ENCODE measurements around the gene SLC66A2.
"Not testable (repeated sequence)": the region's sequence is repeated elsewhere in the genome, so short reads cannot be mapped to it uniquely, and the experiment has no call there.

SLC66A2 gene

DNA sequence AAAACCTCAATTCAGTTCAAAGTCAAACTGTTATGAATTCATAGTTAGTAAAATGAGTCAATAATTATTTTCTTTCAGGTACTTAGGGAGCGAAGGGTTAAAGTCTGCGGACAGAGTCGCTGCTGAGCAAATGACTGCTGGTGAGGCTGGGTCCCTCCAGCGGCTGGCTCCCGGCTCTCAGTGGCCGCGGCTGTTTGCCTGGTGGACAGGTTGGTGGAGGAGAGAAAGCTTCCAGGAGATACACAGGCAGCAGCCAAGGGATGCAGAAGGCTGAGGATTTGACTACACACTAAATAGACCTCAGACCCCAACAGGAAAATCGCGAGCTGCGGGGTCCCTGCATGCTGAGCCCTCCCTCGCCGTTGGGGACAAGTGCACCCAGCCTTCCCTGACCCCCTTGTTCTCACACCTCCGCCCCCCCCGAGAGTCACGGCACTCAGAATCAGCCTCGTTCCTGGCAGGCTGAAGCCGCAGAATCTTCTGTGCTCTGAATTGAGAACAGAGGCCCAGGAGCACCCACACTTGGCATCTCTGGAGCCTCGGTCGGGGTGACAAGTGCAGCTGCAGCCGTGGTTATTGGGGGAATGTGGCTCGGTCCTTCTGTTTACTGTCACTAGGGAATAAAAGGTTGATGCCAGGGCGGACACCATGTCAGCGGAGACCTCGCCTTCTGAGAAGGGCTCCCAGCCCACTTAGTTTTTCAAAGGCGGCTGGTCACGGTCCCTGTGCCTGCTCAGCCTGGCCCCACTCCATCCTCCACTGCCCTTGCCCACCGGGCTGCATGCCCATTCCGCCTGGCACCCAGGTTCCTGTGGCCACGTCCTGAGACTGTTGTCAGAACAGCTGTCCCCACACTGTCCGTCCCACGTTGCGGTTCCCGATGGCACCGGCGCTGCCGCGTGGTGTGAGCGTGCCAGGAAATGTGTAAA is 74.0 kb downstream of the SLC66A2 start:
- no peak for DNase-seq

DNA sequence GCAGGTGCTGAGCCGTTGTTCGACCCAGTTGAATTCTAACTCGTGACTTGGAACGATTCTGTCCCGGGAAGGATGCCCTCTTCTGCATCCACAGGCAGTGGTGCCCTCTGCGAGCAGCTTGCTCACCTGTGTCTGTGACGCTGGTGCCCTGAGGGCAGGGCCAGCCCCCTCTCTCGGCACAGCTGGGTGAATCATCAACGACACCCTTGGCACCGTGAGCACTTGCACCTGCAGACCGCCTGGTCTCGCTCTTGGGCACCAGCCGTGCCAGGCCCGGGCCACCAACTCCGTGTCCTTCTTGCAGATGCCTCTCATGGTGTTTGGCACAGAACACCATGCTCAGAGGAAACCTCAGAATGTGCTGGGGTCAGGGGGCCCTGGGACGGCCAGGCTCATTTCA is 75.0 kb downstream of the SLC66A2 start:
- no peak for DNase-seq

- DNase-seq, result no peak
Measured at GRCh38 chr18:79875931-79876461, 75.5 kb downstream of the SLC66A2 start.

DNA sequence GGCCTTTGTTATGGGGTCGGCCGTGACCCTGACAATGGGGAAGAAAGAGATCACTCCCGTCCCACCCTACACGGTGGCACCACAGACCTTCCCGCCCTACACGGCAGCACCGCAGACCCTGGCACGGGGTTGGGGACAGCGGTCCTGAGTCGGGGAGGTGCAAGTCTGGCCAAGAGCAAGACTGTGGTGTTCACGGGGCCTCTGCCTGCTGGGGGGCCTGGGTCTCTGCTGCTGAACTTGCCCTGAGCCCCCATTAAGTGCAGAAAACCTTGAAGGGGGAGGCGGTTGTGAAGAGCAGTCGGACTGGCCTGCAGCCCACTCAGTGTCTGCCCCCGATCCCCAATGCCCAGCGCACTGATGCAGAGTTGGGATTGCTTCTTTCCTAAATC is 75.9 kb downstream of the SLC66A2 start:
- no peak for DNase-seq

- DNase-seq, result no peak
Measured at GRCh38 chr18:79874553-79875530, 76.6 kb downstream of the SLC66A2 start.

DNA sequence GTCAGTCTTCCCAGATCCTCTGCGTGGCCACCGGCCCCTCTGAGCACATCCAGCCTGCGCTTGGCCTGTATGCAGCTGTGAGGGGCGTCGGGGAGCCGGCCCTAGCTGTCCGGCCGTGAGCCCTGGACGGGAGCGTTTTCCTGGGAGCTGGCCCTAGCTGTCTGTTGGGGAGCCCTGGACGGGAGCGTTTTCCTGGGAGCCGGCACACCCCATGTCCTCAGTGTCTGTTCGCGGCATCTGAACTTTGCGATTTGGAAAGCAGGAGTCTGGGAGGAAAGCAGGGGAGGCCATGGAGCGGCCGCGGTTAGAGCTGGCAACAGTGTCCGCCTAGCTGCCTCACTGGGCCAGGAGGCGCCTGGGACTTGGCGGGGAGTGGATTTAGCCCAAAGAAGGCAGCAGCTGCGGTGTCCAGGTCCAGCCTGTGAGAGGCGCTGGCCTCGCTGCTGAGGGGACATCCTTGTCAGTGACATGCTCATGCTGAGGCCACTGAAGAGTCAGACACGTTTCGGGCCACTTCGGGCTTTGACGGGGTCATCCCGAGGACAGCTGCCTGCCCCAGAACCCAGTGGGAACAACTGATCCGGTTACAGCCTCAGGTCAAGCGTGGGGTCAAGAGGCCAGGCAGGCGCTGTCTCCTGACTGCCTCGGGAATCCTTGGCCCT is 77.9 kb downstream of the SLC66A2 start:
- no peak for DNase-seq

GRCh38 chr18:79872527-79873444 is 78.7 kb downstream of the SLC66A2 start:
- no peak for DNase-seq

DNA sequence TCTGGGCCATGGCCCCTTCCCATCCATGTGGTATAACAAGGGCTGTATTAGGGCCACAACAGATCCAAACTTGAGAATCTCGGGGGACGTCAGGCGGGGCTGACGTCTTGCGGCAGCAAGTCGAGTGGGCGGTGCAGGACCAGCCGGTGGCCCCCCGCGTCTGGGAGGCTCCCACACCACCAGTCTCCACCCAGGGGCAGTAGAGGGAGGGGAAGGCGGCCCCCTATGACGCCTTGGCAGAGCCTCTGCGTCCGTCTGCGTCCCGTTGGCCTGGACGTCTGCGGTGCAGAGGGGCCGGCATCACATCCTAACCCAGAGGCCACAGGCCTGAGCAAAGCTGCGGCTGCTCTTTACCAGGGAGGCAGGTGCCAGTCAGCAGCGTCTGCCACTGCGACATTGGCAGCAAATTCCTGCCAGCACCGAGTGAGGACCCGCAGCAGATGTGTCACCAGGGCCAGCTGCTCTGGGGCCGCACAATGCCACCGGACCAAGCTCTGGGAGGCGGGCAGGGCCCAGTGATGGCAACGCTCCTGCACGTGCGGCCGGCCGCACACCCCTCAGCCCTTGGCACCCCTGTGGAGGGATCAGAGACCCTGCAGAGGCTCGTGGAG is 79.9 kb downstream of the SLC66A2 start:
- no peak for DNase-seq

DNA sequence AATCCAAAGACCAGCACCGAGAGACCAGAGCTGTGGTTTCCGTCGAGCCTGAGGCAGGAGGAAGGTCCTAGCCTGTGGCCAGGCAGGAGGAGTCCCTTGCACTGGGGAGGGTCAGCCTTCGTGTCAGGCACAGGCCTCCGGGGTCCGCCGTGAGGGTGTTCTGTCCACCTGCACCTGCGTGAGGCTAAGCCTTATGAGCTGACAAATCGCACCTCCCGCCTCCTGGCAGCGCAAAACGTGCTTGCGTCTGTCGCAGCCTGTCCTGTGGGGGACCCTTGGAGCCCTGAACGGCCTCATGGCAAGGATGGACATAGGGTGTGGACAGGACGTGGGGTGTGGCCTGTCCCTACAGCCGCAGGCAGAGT is 80.4 kb downstream of the SLC66A2 start:
- DNase-seq, result no peak

DNA sequence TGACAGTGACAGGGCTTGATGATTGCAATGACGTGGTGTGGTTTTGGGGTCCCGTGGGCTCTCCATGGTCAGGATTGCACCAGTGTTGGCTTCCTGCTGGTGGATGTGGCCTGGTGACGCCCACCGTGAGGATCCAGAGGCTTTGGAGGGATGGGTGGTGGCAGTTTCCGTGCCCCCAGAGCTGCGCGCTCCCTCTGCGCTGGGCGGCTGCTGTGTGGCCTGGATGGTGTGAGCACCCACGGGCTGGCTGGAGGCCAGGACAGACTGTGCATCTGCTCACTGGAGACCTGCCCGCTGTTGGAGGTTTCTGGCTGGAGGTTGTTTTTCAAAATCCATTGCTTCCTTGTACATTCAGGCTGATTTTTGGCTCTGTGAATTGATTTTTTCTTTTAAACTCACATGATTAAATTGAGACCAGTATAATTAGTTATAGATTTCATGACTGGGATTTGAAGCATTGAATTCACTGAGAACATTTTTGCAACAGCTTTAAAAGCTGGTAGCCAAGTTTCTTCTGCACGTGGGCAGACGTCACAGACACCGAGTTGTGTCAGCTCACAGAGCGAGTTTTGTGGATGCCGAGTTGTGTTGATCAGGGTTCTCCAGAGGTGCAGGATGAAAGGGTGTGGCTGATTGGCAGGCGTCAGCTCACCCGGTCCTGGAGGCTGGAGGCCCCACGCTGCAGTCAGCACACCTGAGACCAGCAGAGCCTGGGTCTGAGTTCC is 81.0 kb downstream of the SLC66A2 start:
- no peak for DNase-seq

GRCh38 chr18:79869591-79870300 is 81.7 kb downstream of the SLC66A2 start:
- DNase-seq, result no peak

DNA sequence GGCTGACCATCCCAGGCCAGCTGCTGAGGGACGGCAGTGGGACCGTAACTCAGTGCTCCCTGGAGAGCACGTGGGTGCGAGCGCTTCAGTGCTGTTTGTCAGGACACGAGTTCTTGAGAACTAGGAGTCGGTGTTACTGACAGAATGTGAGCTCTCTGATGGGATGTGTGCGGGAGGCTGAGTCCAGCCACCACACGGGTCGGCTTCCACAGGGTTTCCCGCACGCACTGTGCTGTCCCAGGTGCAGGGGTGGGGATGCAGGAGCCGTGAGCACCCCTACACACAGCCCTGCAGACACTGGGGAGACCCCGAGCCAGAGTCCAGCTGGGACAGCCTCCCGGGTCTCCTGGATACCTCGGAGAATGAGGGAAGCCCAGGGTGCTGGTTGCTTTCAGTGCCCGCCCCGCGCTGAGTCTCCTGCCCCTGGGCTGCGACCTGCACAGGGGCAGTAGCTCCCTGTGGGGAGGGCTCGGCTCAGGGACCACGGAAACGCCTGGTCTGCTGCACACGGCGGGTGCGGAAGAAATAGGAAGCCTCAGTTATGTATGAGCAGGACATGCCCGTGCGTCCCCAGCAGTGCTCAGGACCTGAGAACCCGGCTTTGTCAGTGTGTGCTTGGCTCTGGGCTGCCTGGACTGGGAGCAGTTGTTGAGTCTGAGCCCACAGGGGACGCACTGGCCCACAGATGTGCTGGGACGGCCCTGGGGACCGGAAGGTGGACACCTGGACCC is 82.5 kb downstream of the SLC66A2 start:
- no peak for DNase-seq

DNA sequence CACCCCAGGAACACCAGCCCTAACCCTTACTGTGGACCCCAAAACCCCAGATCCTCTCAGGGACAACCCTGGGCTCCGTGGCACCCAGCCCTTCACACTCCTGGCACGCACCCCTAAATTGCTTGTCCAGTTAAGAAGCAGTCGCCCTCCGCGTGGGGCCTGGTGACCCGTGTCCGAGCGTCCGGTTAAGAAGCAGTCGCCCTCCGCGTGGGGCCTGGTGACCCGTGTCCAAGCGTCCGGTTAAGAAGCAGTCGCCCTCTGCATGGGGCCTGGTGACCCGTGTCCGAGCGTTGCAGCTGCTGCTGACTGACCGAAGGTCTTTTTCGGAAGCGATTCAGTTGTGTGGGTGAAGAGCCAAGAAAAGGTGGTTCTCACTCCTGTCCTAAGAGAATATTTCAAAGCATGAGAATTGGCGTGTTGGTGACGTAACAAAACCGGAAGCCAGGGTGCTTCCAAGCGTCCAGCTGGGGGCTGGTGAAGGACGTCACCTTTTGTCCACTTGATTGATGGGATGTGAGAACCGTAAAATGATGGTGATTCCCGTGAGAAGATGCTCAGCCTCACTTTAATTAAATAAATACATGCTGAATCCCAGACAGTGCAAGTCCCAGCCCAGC is 83.2 kb downstream of the SLC66A2 start:
- DNase-seq, result no peak

DNA sequence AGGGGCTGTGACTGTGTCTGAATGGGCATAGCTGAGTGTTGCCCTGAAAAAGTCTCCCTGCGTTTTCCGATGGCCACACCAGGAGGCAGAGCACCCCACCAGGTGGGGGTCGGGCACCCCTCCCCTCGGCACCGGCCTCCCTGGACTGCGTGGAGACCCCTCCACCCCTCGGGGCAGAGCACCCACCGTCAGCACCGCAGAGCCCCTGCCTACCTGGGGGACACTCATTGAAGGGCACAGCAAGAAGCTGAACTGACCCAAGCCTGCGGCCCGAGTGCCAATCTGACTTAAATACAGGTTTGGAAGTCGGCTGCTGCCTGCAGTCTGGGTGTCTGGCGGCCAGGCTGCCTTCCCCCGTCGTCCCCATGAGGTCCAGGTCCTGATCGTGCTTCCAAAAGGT is 83.8 kb downstream of the SLC66A2 start:
- DNase-seq, result no peak

GRCh38 chr18:79866889-79867574 is 84.4 kb downstream of the SLC66A2 start:
- peak; percentile 4 for DNase-seq

DNA sequence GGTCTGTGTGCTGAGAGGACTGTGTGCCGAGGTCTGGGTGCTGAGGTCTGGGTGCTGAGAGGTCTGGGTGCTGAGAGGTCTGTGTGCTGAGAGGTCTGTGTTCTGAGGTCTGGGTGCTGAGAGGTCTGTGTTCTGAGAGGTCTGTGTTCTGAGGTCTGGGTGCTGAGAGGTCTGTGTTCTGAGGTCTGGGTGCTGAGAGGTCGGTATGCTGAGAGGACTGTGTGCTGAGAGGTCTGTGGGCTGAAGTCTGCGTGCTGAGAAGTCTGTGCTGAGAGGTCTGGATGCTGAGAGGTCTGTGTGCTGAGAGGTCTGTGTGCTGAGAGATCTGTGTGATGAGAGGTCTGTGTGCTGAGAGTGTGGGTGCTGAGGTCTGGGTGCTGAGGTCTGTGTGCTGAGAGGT is 85.5 kb downstream of the SLC66A2 start:
- DNase-seq, result not testable (repeated sequence)

GRCh38 chr18:79864955-79865354 is 86.5 kb downstream of the SLC66A2 start:
- not testable (repeated sequence) for DNase-seq
